AG20443 (cell line): Measurements from ENCODE around the gene GLT1D1.
A peak's percentile ranks its signal among the peaks of the same experiment; 100 is the strongest.

Source experiments
- DNase-seq: peaks from one replicate; pipeline ENCODE4 v3.0.0; 2012; ENCODE audit warnings: low spot score, mixed read lengths

GLT1D1 gene

DNA sequence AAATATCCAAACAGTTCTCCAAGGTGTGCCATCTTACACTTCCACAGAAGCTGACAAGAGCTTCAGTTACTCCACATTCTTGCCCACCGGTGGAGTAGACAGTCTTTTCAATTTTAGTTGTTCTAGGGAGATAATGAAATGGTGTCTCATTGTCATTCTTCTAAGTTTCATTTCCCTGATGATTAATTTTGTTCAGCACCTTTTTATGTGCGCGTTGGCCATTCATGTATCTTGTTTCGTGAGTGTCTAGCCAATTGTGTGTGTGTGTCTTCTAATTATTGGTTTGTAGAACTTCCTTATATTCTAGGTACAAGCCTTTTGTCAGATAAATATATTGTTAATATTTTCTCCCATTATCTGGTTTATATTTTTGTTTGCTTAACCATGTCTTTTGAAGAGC, 63.1 kb downstream of the GLT1D1 start:
- no peak for DNase-seq

DNA sequence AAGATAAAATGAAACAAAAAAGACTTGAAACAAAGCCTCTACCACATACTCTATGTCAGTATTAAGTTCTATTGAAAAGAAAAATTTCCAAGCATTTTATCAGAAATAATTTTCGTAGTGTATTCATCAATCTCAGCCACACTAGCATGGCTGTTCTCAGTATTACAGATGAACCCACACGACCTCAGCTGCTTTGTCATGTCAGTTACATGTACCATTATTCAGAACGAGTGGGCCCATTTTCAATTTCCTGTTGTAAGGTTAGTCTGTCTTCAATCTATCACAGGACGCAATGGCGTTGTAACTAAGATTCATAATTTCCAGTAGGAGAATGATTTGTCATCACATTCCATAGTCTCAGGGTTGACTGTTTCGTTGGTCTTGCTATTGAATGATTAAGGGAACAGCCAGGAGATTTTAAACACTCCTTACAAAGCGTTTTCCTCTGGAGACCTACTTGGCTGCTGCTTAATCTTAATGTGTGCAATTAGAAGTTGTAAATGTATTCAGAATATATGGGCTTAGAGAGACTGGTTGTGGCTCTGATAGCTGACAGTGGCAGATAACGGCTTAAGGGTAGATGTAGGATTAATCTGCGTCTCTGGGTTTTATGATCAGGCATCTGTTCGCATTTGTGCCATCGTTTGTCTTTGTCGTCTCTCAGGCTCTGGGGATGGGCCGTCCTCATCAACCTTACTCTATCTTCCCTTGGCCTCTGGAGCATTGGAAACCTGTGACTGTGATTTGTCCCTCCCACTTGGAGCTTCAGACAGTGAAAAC, 65.4 kb downstream of the GLT1D1 start:
- no peak for DNase-seq

DNA sequence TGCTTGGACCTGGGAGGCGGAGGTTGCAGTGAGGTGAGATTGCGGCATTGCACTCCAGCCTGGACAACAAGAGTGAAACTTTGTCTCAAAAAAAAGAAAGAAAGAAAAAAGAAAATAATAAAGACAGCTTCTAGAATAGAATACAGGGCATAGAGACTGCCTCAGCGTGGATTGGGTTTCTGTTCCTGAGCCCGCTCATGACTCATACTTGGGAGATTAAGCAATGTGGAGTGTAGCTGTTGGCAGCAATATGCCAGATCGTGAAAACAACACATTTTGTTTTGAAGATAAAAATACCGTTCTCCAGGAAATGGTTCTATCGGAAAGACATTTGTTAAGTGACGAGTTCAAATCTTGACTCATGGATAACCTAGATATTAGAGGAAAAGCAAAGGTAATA, 67.2 kb downstream of the GLT1D1 start:
- DNase-seq = peak; percentile 54

GRCh38 chr12:128928361-128928760, 75.1 kb downstream of the GLT1D1 start:
- DNase-seq = no peak

- no peak for DNase-seq
These were observed 75.8 kb downstream of the GLT1D1 start for GRCh38 chr12:128929057-128929456.

DNA sequence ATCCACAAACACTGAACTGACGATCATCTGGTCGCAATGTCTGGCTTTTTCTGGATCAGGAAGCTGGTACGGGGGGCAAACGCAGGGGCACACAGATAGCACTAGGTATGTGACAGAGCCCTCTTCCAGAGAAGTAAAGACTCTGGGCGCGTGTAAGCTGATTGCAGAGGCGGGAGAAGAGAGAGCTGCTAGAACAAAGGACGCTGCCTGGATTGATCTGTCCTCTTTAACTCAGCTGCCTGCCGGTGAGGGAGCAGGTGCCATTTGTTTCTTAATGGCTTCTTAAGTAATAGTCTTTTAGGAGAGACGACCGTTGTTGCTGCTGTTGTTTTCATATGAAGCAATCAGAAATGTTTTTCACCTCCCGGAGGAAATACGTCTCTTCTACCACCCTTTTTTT, 77.3 kb downstream of the GLT1D1 start:
- DNase-seq = no peak

DNA sequence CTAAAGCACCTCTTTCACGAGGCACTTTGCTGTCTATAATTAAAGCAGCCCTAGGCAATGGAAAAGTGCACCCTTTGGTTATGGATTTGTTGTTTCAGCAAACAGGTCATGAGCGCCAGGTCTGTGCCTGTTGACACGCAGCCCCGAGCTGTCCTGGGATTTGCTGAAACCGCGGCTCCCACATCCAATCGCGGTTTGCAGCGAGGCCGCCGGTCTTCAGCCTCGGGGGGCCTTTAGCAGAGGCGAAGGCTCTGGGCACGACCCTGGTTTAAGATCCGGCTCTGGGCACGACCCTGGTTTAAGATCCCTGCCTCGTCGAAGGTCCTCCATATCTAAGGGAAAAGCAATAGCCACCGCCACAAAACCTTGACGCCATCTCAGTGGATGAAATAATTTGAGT, 79.2 kb downstream of the GLT1D1 start:
- DNase-seq = no peak

DNA sequence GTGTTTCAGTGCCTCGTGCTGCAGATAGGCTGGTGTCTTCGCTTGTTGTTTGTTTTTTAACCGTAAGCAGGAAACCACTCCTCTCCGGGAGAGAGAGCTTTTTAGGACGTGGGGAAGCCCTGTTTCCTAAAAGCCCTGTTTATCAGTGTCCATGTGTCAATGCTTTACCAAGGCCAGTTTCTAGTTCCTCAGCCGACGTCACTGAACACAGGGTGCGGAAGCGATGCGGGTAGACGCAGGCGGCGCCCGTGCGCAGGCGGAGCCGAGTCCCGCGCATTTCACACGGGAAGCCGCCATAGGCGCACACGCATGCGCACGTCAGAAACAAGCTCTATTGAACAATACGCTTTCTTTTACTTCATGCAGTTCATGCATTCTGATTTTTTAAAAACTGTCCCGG, 79.8 kb downstream of the GLT1D1 start:
- DNase-seq = no peak

DNA sequence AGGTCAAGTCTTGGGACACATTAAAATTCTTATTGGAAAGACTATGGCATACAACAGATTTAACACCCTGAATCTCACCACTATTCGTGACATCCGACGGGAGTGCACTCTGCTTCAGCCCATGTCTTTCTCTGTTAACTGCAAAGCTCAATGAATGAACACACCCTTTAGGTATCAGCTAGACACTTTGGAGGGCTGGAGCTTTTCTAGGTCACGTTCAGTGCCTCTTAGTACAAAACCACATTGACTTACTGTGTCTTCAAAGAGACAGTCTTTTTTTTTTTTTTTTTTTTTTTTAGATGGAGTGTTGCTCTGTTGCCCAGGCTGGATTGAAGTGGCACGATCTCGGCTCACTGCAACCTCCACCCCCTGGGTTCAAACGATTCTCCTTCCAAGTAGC, 80.6 kb downstream of the GLT1D1 start:
- no peak for DNase-seq

GRCh38 chr12:128938886-128939285, 85.6 kb downstream of the GLT1D1 start:
- no peak for DNase-seq

DNA sequence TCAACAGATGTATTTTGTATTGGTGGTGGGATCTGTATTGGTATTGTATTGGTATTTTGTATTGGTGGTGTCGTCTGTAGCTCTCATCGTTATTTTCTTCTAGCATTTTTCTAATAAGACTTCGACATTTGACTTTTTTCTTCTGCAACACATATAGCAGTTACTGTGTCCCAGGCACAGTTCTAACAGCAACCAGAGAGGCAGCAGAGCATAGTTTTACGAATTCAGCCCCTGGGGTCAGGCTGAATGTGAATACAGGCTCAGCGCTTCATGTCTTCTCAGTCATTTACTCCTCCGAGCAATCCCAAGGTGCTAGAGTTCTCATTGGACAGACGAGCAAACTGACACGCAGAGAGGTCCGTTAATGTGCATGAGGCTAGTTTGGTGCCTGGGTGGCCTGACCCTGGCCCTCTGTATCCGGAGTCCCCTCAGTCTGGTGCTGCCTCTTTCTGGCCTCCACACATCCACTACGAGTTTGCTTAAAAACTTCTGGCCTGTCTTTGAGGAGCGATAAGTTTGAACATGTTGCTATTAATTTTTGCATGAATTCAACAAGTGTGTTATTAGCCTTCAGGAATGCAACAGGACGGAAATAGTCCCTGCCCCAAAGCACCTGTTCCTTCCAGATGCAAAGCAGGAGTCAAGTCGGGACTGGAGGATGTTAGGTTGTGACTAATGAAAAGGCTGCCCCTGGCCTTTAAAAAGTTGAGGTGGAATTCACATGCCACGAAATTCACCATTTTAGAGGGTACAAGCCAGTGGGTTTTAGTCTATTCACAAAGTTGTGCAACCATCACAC, 87.0 kb downstream of the GLT1D1 start:
- DNase-seq = no peak

DNA sequence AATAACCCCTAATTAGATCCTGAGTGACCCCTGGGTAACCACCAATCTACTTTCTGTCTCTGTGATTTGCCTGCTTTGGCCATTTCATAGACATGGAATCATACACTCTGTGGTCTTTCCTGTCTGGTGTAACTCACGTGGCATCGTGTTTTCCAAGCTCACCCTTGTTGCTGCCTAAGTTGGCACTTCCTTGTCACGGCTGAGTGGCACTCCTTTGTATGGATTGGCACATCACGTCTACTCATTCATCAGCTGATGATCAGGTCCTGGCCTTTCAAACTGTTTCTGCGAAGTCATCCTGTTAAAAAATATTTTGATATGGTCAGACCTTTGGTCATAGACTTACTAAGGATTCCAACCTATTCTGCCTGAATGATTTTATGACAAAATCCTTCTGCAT, 87.7 kb downstream of the GLT1D1 start:
- DNase-seq = no peak

GRCh38 chr12:128942960-128943477, 89.7 kb downstream of the GLT1D1 start:
- DNase-seq = no peak

DNA sequence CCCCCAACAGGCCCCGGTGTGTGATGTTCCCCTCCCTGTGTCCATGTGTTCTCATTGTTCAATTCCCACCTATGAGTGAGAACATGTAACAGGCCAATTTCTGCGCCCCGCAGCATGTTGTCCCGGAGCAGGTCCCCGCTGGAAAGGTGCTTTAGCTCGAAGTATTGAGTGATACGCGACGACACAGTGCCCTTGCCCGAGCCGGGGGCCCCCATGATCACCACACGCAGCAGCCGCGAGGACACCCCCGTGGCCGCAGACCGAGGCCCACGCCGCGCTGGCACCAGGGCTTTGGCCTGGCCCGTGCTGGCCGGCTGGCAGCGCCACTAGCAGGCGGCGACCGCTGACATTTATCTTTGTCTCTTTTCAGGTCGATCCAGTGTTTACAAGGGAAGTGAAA, 91.7 kb downstream of the GLT1D1 start:
- no peak for DNase-seq

- DNase-seq = no peak
These were observed 93.9 kb downstream of the GLT1D1 start for GRCh38 chr12:128947209-128947608.

DNA sequence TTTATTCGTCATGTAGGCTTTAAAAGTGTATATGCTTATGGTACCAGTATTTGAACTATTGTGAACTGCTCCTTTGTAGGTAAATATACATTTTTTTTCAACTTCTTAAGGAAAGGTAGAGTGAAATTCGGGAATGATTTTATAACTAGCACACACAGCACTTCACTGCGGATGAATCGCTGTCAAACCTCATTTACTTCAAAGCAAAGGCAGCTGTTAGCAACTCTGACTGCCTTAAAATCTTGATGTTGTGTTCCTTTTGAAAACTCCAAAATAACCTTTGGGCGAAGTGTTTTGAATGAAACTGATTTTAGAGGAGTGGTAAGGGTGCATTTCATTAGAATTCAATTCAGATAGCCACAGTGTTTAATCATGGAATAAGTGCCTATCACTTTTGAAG, 95.8 kb downstream of the GLT1D1 start:
- no peak for DNase-seq

- DNase-seq = no peak
These were observed 98.2 kb downstream of the GLT1D1 start for GRCh38 chr12:128951448-128951847.

DNA sequence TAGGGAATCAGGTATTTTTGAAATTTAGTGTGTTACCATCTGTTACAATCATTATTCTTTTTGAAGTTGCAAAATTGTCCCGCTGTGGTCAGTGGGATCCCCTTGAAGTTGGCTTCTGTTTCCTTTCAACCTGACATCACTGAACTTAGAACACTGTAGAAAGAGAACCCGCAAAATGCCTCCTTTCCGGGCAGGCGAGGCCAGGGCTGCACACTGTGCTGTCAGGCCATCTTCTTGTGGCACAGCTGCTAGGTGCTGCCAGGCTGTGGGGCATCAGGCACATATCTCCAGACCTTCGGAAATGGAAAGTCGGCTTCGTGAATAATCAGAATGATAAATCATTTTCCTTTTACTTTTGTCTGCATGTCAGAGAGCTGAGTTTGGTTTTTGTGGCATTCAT, 103.5 kb downstream of the GLT1D1 start:
- no peak for DNase-seq

- DNase-seq = no peak
These were observed 106.6 kb downstream of the GLT1D1 start for GRCh38 chr12:128959901-128960300.

- DNase-seq = no peak
These were observed 108.1 kb downstream of the GLT1D1 start for GRCh38 chr12:128961308-128961902.

DNA sequence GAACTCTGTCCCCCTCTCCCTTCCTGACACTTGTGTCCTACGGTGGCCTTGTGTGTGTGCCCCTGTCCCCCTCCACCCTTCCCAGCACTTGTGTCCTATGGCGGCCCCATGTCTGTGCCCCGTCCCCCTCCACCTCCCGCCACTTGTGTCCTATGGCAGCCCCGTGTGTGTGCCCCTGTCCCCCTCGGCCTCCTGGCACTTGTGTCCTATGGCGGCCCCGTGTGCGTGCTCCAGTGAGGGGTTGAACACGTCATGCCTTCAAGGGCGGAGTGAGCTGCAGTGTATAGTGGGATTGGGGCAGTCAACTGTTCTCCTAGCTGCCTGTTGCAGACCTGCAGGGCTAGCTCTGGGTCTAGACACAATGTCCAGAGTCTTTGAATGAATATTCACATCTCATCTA, 108.7 kb downstream of the GLT1D1 start:
- no peak for DNase-seq

GRCh38 chr12:128966203-128966810, 113.0 kb downstream of the GLT1D1 start:
- DNase-seq = no peak

DNA sequence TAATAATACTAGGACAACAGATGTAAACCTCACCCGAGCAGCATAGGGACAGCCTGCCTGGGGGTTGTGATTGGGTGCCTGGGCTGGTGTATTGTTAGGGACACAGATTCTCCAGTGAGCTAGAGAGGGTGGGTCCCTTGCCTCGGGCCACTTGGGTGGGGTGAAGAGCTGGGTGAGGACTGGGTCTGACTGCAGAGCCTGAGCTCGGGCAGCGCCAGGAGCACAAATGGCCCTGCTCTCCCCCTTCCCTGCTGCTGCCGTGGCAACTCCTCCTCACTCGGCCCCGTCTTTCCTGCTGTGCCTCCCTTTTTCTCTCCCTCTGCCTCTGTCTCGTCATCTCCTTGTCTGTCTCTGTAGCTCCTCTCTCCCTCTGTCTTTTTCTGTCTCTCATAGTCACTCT, 115.4 kb downstream of the GLT1D1 start:
- DNase-seq = no peak
